GM21526 (cell line): ENCODE measurements around the gene ACTN3.
"Not testable (repeated sequence)": the region's sequence is repeated elsewhere in the genome, so short reads cannot be mapped to it uniquely, and the experiment has no call there.

Source experiments
- ATAC-seq: cut with Tn5 transposase; IDR thresholded peaks from one replicate; pipeline ENCODE4 v1.9.1; 2021; ENCODE audit warnings: moderate library complexity; ENCODE audit not compliant: unreplicated experiment, low FRiP score

ACTN3 gene

GRCh38 chr11:66543263-66544107 is 3.2 kb upstream of the ACTN3 start:
- no peak for ATAC-seq

GRCh38 chr11:66544952-66545351 is 1.8 kb upstream of the ACTN3 start:
- not testable (repeated sequence) for ATAC-seq

GRCh38 chr11:66545701-66546367 is 869 bp upstream of the ACTN3 start, which contains the start of gene ZDHHC24:
TSS of gene ZDHHC24 (minus strand) at chr11:66546048. CDS start at chr11:66546003, 45 bp downstream.
- peak; percentile 81 for ATAC-seq

GRCh38 chr11:66546966-66547661 is 411 bp downstream of the ACTN3 start:
- no peak for ATAC-seq

GRCh38 chr11:66547662-66548009 is 933 bp downstream of the ACTN3 start:
- ATAC-seq, result no peak

GRCh38 chr11:66548041-66548440 is 1.3 kb downstream of the ACTN3 start:
- ATAC-seq, result no peak

- no peak for ATAC-seq
These were observed 2.3 kb downstream of the ACTN3 start for GRCh38 chr11:66548774-66549630.

- ATAC-seq, result no peak
These were observed 3.0 kb downstream of the ACTN3 start for GRCh38 chr11:66549696-66550095.

GRCh38 chr11:66550887-66551286 is 4.2 kb downstream of the ACTN3 start:
- no peak for ATAC-seq

- ATAC-seq, result no peak
These were observed 7.9 kb downstream of the ACTN3 start for GRCh38 chr11:66554602-66555001.

- no peak for ATAC-seq
These were observed 8.7 kb downstream of the ACTN3 start for GRCh38 chr11:66555416-66555815.

- no peak for ATAC-seq
These were observed 9.4 kb downstream of the ACTN3 start for GRCh38 chr11:66556086-66556485.

GRCh38 chr11:66557733-66558326 is 11.1 kb downstream of the ACTN3 start:
- no peak for ATAC-seq

GRCh38 chr11:66559142-66559865 is 12.6 kb downstream of the ACTN3 start:
- ATAC-seq, result no peak

- no peak for ATAC-seq
These were observed 13.4 kb downstream of the ACTN3 start for GRCh38 chr11:66559866-66560676.

- ATAC-seq, result no peak
These were observed 14.7 kb downstream of the ACTN3 start for GRCh38 chr11:66561178-66561974.

GRCh38 chr11:66561975-66562248 is 15.2 kb downstream of the ACTN3 start:
- ATAC-seq, result no peak

- no peak for ATAC-seq
These were observed 15.6 kb downstream of the ACTN3 start for GRCh38 chr11:66562275-66562674.
